Anterior cingulate cortex (tissue), 58 donors: ENCODE measurements around the gene C16orf54.
"Not testable (repeated sequence)": the region's sequence is repeated elsewhere in the genome, so short reads cannot be mapped to it uniquely, and the experiment has no call there.

Experiments used
- DNase-seq, 58 donors: peaks; one replicate each; lab custom pipeline; 2025; lab: John Stamatoyannopoulos, UW

Gene C16orf54

DNA sequence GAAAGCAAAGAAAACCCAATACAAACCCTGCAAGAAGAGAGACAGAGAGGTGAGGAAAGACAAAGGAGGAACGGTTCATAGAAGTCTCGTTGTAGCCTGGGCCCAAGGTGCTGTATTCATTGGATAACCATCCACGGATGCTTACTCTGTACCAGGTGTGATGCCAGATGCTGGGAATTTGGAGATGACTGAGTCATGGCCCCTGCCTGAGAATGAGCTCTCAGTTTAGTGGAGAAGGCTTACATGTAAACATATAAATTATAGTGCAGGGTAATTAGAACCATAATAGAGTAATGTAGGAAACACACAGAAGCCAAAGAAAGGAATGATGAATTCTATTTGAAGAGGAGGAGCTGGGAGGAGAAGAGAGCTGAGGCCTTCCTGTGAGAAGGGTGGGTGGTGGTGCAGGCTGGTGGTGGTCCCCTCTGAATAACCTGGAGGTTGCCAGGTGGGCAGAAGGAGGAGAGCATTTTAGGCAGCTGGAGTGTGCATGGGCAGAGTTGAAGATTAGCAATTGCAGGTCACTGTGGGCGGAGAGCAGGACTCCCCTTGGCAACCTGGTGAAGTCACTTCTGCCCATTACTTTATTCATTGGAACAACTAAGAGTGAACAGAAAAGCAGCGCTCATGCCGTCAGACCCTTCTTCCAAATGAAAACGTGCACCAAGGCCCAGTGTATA lies 24.6 kb upstream of the C16orf54 start:
- no peak for DNase-seq

DNA sequence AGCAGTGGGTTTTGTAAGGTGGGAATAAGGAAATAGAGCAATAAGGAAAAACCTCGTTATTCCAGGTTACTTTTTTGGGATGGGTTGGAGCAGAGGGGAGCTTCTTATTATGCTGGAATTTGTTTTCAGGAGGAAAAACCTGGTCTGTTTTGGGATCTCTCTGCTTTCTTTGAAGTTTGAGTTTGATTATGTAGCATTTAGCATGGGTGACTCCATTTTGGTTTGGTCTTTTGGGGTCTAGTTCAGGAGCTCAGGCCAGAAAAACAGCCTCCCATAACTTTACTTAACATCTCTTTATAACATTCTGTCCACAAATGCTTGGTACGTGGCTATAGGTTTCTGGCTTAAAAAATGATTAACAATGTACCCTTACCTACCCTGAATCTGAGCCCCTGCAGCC lies 23.7 kb upstream of the C16orf54 start:
- DNase-seq: no peak

DNA sequence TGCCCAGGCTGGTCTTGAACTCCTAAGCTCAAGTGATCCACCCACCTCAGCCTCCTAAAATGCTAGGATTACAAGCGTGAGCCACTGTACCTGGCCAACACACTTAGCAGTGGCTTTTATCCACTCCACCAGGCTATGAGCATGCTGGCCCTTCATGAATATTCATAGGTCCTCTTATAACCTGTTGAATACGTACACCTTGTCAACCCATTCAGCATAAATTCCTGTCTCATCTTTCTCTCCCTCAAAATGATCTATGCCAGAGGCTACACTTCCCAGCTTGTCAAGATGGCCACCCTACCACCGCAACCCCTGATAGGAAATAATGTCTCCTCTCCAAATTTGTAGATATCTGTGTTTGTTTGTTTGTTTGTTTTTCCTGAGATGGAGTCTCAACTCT lies 21.3 kb upstream of the C16orf54 start:
- no peak for DNase-seq

DNA sequence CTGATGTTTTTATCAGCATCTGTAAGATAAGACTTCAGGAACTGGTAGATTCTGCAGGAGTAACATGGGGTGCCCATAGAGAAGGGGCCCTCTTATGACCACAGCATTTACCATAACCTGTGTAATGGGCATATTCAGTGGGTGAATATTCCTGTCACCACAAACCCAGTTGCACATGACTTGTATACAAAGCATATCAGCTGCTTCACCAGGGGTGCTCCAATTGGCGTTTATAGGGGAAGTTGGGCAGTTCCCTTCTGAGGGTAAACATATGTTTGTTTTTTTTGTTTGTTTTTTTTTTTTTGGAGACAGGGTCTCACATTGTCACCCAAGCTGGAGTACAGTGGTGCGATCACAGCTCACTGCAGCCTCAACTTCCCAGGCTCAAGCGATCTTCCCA lies 20.8 kb upstream of the C16orf54 start:
- DNase-seq: no peak

DNA sequence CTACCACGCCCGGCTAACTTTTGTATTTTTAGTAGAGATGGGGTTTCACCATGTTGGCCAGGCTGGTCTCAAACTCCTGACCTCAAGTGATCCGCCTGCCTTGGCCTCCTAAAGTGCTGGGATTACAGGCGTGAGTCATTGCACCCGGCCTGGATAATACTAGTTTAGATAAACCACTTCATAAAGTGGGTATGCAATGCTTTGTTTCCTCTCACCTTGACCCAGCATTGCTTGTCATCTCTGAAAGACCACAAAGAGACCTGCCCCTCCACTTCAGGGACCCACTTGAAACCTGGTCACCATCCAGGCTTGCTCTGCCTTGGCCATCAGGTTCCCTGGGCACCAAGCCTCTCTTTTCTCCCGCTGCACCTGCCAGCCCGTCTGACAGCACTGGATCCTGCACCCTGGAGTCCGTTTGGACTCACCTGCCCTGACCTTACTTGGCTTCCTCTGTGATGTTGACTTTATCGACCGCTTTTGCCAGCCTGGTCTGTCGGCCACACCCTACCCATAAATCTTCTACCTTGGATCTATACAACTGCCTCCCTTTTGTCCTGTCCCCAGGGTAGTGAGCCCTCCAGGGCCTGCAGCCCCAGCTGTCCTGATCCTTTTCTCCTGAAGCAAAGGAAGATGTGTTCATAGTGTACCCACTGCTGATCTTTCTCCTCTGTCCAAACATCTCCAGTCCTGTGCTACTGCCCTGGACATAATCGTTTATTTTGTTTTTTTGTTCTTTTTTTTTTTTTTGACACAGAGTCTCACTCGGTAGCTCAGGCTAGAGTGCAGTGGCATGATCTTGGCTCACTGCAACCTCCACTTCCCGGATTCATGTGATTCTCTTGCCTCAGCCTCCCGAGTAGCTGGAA lies 19.6 kb upstream of the C16orf54 start:
- no peak for DNase-seq

DNA sequence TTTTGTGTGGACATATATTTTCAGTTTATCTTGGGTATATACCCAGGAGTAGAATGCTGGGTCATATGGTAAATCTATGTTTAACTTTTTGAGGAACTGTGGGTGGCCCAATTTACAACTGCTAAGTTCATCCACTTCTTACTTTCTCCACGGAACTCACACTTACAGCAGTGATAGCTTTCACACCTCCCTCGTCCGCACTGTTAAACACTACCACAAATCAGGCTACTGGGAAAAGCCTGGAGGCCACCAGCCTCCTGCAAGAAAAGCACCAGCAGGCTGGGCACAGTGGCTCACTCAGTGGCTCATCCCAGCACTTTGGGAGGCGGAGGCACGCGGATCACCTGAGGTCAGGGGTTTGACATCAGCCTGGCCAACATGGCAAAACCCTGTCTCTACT lies 17.5 kb upstream of the C16orf54 start:
- peak in 7 of 58 donors; percentile 5 to 55 (median 7) for DNase-seq

DNA sequence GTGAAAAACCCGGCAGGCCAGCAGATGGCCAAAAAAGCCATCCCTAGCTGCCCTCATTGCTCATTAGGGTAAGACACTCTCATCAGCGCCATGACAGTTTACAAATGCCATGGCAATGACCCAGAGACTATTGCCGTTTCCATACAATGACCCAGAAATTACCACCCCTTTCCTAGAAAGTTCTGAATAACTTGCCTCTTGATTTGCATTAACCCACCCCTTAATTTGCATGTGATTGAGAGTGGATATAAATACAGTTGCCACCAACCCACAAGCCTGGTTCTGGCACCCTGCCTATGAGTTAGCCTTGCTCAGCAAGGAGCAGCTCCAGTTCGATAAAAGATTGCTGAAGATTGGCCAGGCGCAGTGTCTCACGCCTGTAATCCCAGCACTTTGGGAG lies 16.1 kb upstream of the C16orf54 start:
- peak in 4 of 58 donors; percentile 2 to 13 (median 6) for DNase-seq

DNA sequence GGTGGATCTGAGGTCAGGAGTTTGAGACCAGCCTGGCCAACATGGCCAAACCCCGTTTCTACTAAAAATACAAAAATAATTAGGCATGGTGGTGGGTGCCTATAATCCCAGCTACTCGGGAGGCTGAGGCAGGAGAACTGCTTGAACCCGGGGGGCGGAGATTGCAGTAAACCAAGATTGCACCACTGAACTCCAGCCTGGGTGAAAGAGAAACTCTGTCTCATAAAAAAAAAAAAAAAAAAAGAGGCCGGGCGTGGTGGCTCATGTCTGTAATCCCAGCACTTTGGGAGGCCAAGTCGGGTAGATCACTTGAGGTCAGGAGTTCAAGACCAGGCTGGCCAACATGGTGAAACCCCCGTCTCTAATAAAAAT lies 15.5 kb upstream of the C16orf54 start:
- not testable (repeated sequence) for DNase-seq

DNA sequence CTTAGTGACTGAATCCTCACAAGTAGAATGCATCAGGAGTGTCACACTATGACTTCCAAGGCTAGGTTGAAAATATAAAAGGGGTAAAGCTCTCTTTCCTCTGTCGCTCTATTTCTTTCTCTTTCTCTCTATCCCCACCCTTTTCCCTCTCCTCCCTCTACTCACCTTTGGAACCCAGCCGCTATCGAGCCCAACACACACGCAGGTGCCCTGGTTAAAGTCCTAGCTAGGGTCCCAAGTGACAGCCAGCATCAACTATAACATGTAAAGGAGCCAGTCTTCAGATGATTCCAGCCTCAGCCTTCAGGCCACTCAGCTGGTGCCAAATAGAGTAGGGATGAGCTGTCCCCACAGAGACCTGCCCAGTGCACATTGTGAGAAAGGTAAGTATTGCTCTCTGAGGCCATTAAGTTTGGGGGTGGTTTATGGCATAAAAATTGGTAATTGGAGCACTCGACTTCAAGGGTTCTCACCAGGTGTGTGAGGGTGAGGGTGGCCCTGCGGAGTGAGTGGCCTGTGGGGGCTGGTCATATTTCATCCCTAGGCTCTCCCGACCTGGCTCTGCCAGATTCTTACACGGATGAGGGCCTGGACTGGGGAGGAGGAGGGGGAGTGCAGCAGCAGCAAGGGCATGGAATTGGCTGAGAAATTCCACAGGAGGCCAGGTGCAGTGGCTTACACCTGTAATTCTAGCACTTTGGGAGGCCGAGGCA lies 14.9 kb upstream of the C16orf54 start:
- no peak for DNase-seq

DNA sequence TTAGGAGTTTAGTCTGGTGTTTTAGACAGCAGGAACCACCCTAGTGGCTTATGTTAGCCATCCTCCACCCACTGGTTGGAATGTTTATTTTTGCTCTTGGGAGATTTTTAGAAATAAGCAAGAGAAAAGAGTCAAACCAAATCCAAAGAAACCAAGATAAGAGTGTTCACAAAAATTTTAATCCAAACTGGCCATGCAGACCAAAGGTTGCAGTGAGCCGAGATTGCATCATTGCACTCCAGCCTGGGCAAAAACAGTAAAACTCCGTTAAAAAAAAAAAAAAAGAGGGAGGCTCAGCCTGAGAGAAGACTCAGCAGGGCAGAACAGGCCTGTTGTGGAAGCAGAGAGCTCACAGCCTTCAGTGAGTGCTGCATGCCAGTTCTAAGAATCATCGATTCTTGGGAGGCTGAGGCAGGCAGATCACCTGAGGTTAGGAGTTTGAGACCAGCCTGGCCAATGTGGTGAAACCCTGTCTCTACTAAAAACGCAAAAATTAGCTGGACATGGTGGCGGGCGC lies 12.2 kb upstream of the C16orf54 start:
- DNase-seq: no peak

DNA sequence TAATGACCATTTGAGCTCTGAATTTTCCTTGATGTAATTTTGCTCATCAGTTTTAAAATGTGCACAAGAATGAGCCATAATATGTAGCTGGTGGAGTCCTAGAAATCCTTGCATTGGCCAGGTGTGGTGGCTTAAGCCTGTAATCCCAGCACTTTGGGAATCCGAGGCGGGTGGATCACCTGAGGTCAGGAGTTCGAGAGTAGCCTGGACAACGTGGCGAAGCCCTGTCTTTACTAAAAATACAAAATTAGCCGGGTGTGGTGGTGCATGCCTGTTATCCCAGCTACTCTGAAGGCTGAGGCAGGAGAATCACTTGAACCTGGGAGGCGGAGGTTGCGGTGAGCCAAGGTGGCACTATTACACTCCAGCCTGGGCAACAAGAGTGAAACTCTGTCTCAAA lies 11.3 kb upstream of the C16orf54 start:
- DNase-seq: not testable (repeated sequence)

DNA sequence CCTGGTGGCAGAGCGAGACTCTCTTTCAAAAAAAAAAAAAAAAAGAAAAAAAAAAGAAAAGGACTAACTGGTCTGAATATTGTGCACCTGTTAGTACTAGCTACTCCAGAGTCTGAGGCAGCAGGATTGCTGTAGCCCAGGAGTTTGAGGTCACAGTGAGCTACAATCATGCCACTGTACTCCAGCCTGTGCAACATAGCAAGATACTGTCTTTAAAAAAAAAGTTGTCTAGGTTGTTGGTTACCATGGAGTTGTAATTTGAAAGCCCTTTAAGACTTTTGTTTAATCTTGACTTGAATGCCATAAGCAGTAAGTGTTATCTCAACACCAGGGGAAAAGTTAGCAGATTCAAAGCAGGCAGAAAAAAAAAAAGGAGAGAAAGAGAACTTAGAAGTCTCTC lies 10.9 kb upstream of the C16orf54 start:
- no peak for DNase-seq

DNA sequence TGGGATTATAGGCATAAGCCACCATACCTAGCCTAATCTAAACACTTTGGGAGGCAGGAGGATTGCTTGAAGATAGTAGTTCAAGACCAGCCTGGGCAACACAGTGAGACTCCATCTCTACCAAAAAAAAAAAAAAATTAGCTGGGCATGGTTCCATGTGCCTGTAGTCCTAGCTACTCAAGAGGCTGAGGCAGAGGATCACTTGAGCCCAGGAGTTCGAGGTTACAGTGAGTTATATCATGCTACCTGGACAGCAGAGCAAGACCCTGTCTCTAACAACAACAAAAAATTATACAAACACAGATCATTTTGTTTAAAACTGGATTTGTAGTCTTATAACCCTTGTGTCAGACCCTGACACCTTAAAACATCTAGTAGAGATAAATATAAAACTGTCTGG lies 7.7 kb upstream of the C16orf54 start:
- no peak for DNase-seq

DNA sequence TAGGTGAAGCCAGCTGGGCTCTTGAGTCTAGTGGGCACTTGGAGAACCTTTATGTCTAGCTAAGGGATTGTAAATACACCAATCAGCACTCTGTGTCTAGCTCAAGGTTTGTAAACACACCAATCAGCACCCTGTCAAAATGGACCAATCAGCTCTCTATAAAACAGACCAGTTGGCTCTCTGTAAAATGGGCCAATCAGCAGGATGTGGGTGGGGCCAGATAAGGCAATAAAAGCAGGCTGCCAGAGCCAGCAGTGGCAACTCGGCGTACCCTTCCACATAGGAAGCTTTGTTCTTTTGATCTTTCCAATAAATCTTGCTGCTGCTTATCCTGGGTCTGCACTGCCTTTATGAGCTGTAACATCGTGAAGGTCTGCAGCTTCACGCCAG lies 3.0 kb upstream of the C16orf54 start:
- DNase-seq: not testable (repeated sequence)

DNA sequence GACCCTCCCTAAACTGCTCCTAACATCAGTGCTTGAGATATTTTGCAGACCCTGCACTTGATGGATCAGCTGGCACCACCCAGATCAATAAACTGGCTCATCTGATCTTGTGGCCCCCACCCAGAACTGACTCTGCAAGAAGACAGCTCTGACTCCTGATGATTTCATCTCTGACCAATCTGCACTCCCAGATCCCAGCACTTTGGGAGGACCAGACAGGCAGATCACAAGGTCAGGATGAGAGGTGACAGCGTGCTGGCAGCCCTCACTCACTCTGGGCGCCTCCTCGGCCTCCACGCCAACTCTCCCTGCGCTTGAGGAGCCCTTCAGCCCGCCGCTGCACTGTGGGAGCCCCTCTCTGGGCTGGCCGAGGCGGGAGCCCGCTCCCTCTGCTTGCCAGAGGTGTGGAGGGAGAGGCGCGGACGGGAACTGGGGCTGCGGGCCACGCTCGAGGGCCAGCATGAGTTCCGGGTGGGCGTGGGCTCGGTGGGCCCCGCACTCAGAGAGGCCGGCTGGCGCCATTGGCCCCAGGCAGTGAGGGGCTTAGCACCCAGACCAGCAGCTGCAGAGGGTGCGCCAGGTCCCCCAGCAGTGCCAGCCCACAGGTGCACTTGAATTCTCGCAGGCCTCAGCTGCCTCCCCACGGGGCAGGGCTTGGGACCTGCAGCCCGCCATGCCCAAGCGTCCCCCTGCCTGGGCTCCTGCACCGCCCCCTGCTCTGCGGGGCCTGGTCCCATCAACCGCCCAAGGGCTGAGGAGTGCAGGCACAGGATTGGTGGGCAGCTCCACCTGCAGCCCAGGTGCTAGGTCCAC lies 2.4 kb upstream of the C16orf54 start:
- DNase-seq: no peak

DNA sequence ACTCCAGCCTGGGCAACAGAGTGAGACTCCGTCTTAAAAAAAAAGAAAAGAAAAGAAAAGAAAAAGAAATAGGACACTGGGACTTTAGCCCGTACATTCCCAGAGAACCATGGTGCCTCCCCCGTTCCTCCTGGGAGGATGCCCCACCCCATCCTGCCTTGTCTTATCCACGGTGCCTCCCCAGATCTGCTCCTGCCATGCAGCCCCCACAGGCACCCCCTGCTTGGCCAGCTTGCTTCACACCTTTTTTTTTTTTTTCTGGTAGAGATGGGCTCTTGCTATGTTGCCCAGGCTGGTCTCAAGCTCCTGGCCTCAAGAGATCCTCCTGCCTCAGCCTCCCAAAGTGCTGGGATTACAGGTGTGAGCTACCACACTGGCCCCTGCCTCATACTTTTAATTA lies 728 bp upstream of the C16orf54 start:
- not testable (repeated sequence) for DNase-seq

DNA sequence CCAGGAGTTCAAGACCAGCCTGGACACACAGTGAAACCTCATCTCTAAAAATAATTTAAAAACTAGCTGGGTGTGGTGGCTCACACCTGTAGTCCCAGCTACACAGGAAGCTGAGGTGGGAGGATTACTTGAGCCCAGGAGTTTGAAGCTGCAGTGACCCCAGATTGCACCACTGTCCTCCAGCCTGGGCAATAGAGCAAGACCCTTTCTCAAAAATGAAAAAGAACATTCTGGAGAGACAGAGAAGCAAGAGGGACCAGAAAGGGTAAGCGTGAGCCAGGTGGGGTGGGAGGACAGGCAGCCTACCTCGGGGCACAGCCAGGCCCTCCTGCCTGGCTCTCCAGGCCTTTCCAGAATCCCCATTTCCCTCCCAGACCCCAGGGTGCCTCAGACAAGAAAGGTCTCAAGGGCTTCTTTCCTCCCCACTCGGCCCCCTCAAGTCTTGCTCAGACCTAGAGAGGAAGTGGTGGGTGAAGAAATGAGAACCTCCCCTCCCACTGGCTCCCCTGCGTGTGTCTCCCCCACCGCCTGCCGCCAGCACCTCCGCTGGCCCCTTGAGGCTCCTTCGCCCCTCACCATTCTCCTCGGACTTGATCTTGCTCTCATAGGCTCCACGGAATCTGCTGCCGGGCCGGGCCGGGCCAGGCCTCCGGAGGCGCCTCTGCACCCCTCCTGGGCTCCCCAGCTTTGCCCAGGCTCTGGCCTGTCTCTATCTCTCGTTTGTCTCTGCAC lies 503 bp downstream of the C16orf54 start:
- no peak for DNase-seq

DNA sequence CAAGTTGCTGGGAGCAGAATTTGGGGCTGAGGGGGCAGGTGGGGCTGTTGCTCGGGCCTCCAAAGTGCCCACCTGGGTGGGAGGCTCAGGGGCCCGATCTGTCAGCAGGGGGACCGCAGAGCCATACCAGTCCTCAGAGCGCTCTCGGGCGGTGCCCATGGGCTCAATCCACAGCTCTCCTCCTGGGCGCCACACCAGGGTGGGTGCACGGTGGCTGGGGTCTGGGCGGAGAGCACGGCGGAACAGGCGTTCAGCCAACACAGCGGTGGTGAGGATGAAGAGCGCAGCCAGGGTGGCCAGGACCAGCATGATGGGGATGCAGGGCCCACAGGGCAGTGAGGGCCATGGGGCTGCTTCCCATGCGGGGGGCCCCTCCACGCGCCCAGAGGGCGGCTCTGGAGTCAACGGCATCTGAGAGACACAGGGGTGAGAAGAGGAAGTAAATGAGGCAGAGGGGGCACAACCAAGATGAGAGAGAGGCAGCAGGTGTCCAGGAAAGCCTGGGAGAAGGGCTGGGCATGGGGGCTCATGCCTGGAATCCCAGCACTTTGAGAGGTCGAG lies 1.2 kb downstream of the C16orf54 start:
- DNase-seq: no peak

DNA sequence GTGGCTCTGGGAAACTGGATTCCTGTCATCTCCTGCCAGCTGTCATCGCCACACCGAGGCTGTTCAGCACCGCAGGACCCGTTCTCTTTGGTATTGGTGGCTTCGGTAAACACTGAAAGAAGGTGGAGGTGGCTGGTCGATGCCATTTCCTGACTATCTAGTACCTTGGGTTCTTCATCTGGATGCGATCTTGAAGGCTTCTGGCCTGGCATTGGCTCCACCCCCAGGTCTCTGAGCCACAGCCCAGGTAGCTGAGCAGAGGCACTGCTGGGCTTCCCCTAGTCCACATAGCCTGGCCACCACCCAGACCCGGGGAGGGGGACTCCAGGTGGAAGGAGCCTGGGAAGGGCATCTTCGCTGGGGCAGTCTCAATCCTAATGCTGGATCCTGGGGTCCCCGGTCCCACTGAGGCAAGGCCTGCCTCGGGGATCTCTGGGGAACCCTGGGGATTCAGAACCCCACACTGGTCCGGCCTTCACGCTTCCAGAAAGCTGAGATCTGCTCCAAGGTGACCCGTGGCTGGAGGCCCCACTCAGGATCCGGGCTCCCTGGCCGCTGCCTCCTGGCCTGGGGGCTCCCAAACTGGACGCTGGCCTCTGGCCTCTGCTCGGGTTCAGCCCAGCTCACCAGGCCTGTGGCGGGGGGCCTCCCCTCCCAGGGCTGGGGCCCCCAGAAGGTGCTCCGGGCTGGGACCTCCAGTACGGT lies 1.8 kb downstream of the C16orf54 start:
- DNase-seq: no peak
